Upper lobe of right lung (tissue), 1 donor: ENCODE data around the gene WWOX. TPM values are rescaled to one million over a fixed set of nuclear protein-coding genes. Genes with fewer than 3 reads are reported as not detected.
A peak's percentile ranks its signal among the peaks of the same experiment; 100 is the strongest.

ENCODE experiments used
- ATAC-seq: fragments of 200-7000 bp; cut with Tn5 transposase; one replicate; pipeline ENCODE4 v1.9.1; 2020; ENCODE audit warnings: mild to moderate bottlenecking, moderate library complexity
- DNase-seq: peaks from one replicate; pipeline ENCODE4 v3.0.0-alpha.2; 2020
- H3K27ac ChIP-seq: fragments of 200-600 bp; one replicate; pipeline ENCODE4 v1.8.0; 2022
- H3K27me3 ChIP-seq: fragments of 200-600 bp; one replicate; pipeline ENCODE4 v1.8.0; 2022; ENCODE audit warnings: mild to moderate bottlenecking
- H3K36me3 ChIP-seq: fragments of 200-600 bp; one replicate; pipeline ENCODE4 v1.8.0; 2022
- H3K4me1 ChIP-seq: fragments of 200-600 bp; one replicate; pipeline ENCODE4 v1.8.0; 2022
- H3K4me3 ChIP-seq: fragments of 200-600 bp; one replicate; pipeline ENCODE4 v1.8.0; 2022; ENCODE audit warnings: mild to moderate bottlenecking
- H3K9me3 ChIP-seq: fragments of 200-600 bp; one replicate; pipeline ENCODE4 v1.8.0; 2022
- CTCF ChIP-seq: fragments of 200-600 bp; IDR thresholded peaks from one replicate; pipeline ENCODE4 v1.8.0; 2022; ENCODE audit warnings: antibody characterized with exemption
- intact Hi-C: fragments of 100-400 bp; cut with DNase I; formaldehyde crosslinking; loops from one replicate; pipeline ENCODE4 v1.11.0; 2022
- total RNA-seq: library from RNA; stranded (reverse); fragmentation: NEBNext Ultra II Directional; extraction: Animal tissue kit (Norgen Biotek cat#: 25700); gene quantifications from one replicate; pipeline ENCODE4 v1.2.1, GENCODE V29; 2021
- donor health status: DM: no; HTN: yes; CAD: no; lungs with severe emphysema.

The WWOX gene
- total RNA-seq, 1 donor from 2014 or later, result 17.0 TPM

GRCh38 chr16:78738557-78738956, 639.1 kb downstream of the WWOX start:
- Histone ChIP-seq H3K27me3 (no peaks in the 10 kb centered on the region), H3K9me3 (no peaks in the 10 kb centered on the region), H3K27ac (no peak overlapping the region), H3K4me1 (peaks cover 3% of the 10 kb centered on the region), H3K36me3 (no peaks in the 10 kb centered on the region), H3K4me3 (no peak overlapping the region)
- DNase-seq (no peak), ATAC-seq (no peak)
- no peak for TF ChIP-seq CTCF
- intact Hi-C loops, result no loop called here

GRCh38 chr16:78740269-78740668, 640.8 kb downstream of the WWOX start:
- H3K9me3 ChIP-seq, result no peaks in the 10 kb centered on the region
- peaks cover 3% of the 10 kb centered on the region for H3K4me1 ChIP-seq
- no peak overlapping the region for H3K4me3 ChIP-seq
- H3K36me3 ChIP-seq, result no peaks in the 10 kb centered on the region
- TF ChIP-seq CTCF, result no peak
- no peak for DNase-seq
- no peaks in the 10 kb centered on the region for H3K27me3 ChIP-seq
- no peak overlapping the region for H3K27ac ChIP-seq
- ATAC-seq, result no peak
- intact Hi-C loops, result no loop called here

GRCh38 chr16:78742501-78743283, 643.2 kb downstream of the WWOX start:
- TF ChIP-seq CTCF, result no peak
- peak overlapping the region; percentile 26 for H3K4me3 ChIP-seq
- H3K9me3 ChIP-seq, result no peaks in the 10 kb centered on the region
- DNase-seq (no peak), ATAC-seq (peak; percentile 77)
- peaks cover 3% of the 10 kb centered on the region for H3K4me1 ChIP-seq
- H3K27ac ChIP-seq, result peak overlapping the region; percentile 61
- no peaks in the 10 kb centered on the region for H3K36me3 ChIP-seq
- no peaks in the 10 kb centered on the region for H3K27me3 ChIP-seq
- intact Hi-C loops, result no loop called here

GRCh38 chr16:78743556-78743955, 644.1 kb downstream of the WWOX start:
- no peaks in the 10 kb centered on the region for H3K9me3 ChIP-seq
- no peaks in the 10 kb centered on the region for H3K27me3 ChIP-seq
- H3K27ac ChIP-seq, result no peak overlapping the region
- DNase-seq (no peak), ATAC-seq (no peak)
- intact Hi-C loops, result no loop called here
- H3K4me3 ChIP-seq, result no peak overlapping the region
- TF ChIP-seq CTCF, result no peak
- no peaks in the 10 kb centered on the region for H3K36me3 ChIP-seq
- H3K4me1 ChIP-seq, result peaks cover 3% of the 10 kb centered on the region

- Histone ChIP-seq H3K36me3 (no peaks in the 10 kb centered on the region), H3K27me3 (no peaks in the 10 kb centered on the region), H3K9me3 (no peaks in the 10 kb centered on the region), H3K4me3 (no peak overlapping the region), H3K4me1 (peaks cover 3% of the 10 kb centered on the region), H3K27ac (no peak overlapping the region)
- no peak for TF ChIP-seq CTCF
- DNase-seq (no peak), ATAC-seq (no peak)
- intact Hi-C loops, result no loop called here
Observed at GRCh38 chr16:78744099-78744498, 644.6 kb downstream of the WWOX start.

GRCh38 chr16:78744796-78745107, 645.3 kb downstream of the WWOX start:
- no peaks in the 10 kb centered on the region for H3K27me3 ChIP-seq
- DNase-seq (no peak), ATAC-seq (no peak)
- no peak for TF ChIP-seq CTCF
- H3K36me3 ChIP-seq, result no peaks in the 10 kb centered on the region
- H3K4me3 ChIP-seq, result no peak overlapping the region
- no peaks in the 10 kb centered on the region for H3K9me3 ChIP-seq
- peaks cover 3% of the 10 kb centered on the region for H3K4me1 ChIP-seq
- intact Hi-C loops, result no loop called here
- no peak overlapping the region for H3K27ac ChIP-seq
